Erythroblast (primary cell): Measurements from ENCODE around the gene CTBP2.

Source experiments
- GATA1 ChIP-seq: IDR thresholded peaks from 2 replicates; pipeline ENCODE4 v1.6.1; 2011; ENCODE audit warnings: low read depth, mild to moderate bottlenecking, control low read depth, low read length, moderate library complexity
- POLR2A ChIP-seq: IDR thresholded peaks from 2 replicates; pipeline ENCODE4 v1.6.1; 2011; ENCODE audit warnings: mild to moderate bottlenecking, low read length

- TF ChIP-seq POLR2A, result no peak
- TF ChIP-seq GATA1, result no peak
Measured at GRCh38 chr10:125159486-125159931, 854 bp downstream of the CTBP2 start.
